Tibial nerve (tissue), 4 donors: ENCODE data around the gene MAPKAPK2. TPM values are rescaled to one million over a fixed set of nuclear protein-coding genes. Genes with fewer than 3 reads are reported as not detected.
A peak's percentile ranks its signal among the peaks of the same experiment; 100 is the strongest.

Experiments used
- DNase-seq, 2 donors: peaks; one replicate each; pipeline ENCODE4 v3.0.0-alpha.2; 2019; ENCODE audit warnings: low spot score in 2 of 2
- H3K27ac ChIP-seq, 4 donors: fragments of 200-600 bp; sonication (generic) in 3 of 4; one replicate each; pipeline ENCODE4 v1.5.1; 2017 to 2019; ENCODE audit warnings: mild to moderate bottlenecking in 1 of 4
- H3K27me3 ChIP-seq, 2 donors: fragments of 200-600 bp; sonication (generic) in 1 of 2; one replicate each; pipeline versions ENCODE4 v1.5.1 to v1.6.0; 2017 to 2019
- H3K36me3 ChIP-seq, 3 donors: fragments of 200-600 bp; sonication (generic); one replicate each; pipeline ENCODE4 v1.5.1; 2018 to 2019
- H3K4me1 ChIP-seq, 4 donors: fragments of 200-600 bp; sonication (generic) in 3 of 4; one replicate each; pipeline ENCODE4 v1.5.1; 2017 to 2019
- H3K4me3 ChIP-seq, 4 donors: fragments of 200-600 bp; sonication (generic) in 3 of 4; one replicate each; pipeline ENCODE4 v1.5.1; 2017 to 2019; ENCODE audit warnings: mild to moderate bottlenecking in 1 of 4, moderate library complexity in 1 of 4
- H3K9me3 ChIP-seq, 4 donors: fragments of 200-600 bp; sonication (generic) in 3 of 4; one replicate each; pipeline ENCODE4 v1.5.1; 2017 to 2019
- CTCF ChIP-seq, 5 experiments: fragments of 200-600 bp in 3 of 5; fragments of 450-650 bp in 2 of 5; sonication (generic) in 3 of 5; IDR thresholded peaks; one replicate each; pipeline ENCODE4 v1.5.1; 2016 to 2019; ENCODE audit warnings: antibody characterized with exemption in 5 of 5, mild to moderate bottlenecking in 3 of 5, moderate library complexity in 2 of 5
- EP300 ChIP-seq, 2 donors: sonication (generic); formaldehyde crosslinking; IDR thresholded peaks; one replicate each; pipeline ENCODE4 v1.6.1; 2017; ENCODE audit warnings: antibody characterized with exemption in 2 of 2, mild to moderate bottlenecking in 1 of 2
- POLR2A ChIP-seq, 2 donors: fragments of 450-650 bp; IDR thresholded peaks; one replicate each; pipeline ENCODE4 v1.6.1; 2017; ENCODE audit warnings: antibody characterized with exemption in 2 of 2, mild to moderate bottlenecking in 2 of 2, moderate library complexity in 2 of 2
- WGBS, 2 donors: methylation state at CpG; one replicate each; pipeline ENCODE4 v1.1.5; 2018; 5-methylcytosine and 5-hydroxymethylcytosine counted together
- total RNA-seq, 4 donors: library from RNA; depleted of rRNA; stranded (reverse); fragments of >200 nt; gene quantifications; one replicate each; pipeline ENCODE4 v1.1.0, GENCODE V29; 2016

Gene MAPKAPK2
- total RNA-seq, 4 donors from 2014 or later = 30.6 to 49.5 (median 38.2) TPM

GRCh38 chr1:206678490-206678889 lies 6.2 kb upstream of the MAPKAPK2 start:
- Histone ChIP-seq H3K4me1 (peaks cover 0 to 25% (median 0%) of the 10 kb centered on the region in 4 donors), H3K27me3 (peaks cover 0 to 5% of the 10 kb centered on the region in 2 donors), H3K36me3 (no peaks in the 10 kb centered on the region), H3K9me3 (no peaks in the 10 kb centered on the region), H3K4me3 (no peak overlapping the region), H3K27ac (no peak overlapping the region)
- no peak for DNase-seq
- WGBS, 2 donors = 84 to 89% methylated on average over 3 of the region's 3 CpGs
- TF ChIP-seq CTCF (IDR thresholded peaks at IDR 0.05) = no peak
- no peak for TF ChIP-seq POLR2A (IDR thresholded peaks at IDR 0.05)
- no peak for TF ChIP-seq EP300 (IDR thresholded peaks at IDR 0.05)

- TF ChIP-seq POLR2A (IDR thresholded peaks at IDR 0.05) = no peak
- no peak for TF ChIP-seq CTCF (IDR thresholded peaks at IDR 0.05)
- peak in 1 of 2 donors; percentile 30 for TF ChIP-seq EP300 (IDR thresholded peaks at IDR 0.05)
- H3K4me3 ChIP-seq = no peak overlapping the region
- H3K27me3 ChIP-seq = peaks cover 0 to 11% of the 10 kb centered on the region in 2 donors
- 17 to 40% methylated on average over 5 of the region's 5 CpGs for WGBS, 2 donors
- H3K36me3 ChIP-seq = no peaks in the 10 kb centered on the region
- no peaks in the 10 kb centered on the region for H3K9me3 ChIP-seq
- DNase-seq = no peak
- H3K27ac ChIP-seq = no peak overlapping the region
- H3K4me1 ChIP-seq = peaks cover 0 to 30% (median 3%) of the 10 kb centered on the region in 4 donors
Observed at GRCh38 chr1:206679738-206680211, 4.9 kb upstream of the MAPKAPK2 start.

- TF ChIP-seq CTCF (IDR thresholded peaks at IDR 0.05) (no peak), POLR2A (IDR thresholded peaks at IDR 0.05) (no peak), EP300 (IDR thresholded peaks at IDR 0.05) (no peak)
- WGBS, 2 donors = 39 to 47% methylated on average over 4 of the region's 4 CpGs
- H3K27ac ChIP-seq = no peak overlapping the region
- no peaks in the 10 kb centered on the region for H3K9me3 ChIP-seq
- peaks cover 0 to 11% of the 10 kb centered on the region in 2 donors for H3K27me3 ChIP-seq
- no peak overlapping the region for H3K4me3 ChIP-seq
- H3K36me3 ChIP-seq = no peaks in the 10 kb centered on the region
- DNase-seq = no peak
- H3K4me1 ChIP-seq = peaks cover 0 to 25% (median 3%) of the 10 kb centered on the region in 4 donors
Observed at GRCh38 chr1:206680279-206680678, 4.4 kb upstream of the MAPKAPK2 start.

GRCh38 chr1:206681359-206681758 lies 3.3 kb upstream of the MAPKAPK2 start:
- DNase-seq = no peak
- H3K4me1 ChIP-seq = peaks cover 0 to 26% (median 3%) of the 10 kb centered on the region in 4 donors
- H3K4me3 ChIP-seq = no peak overlapping the region
- H3K27me3 ChIP-seq = peaks cover 0 to 11% of the 10 kb centered on the region in 2 donors
- no peak overlapping the region for H3K27ac ChIP-seq
- TF ChIP-seq EP300 (IDR thresholded peaks at IDR 0.05) = no peak
- no peaks in the 10 kb centered on the region for H3K36me3 ChIP-seq
- WGBS, 2 donors = 59 to 75% methylated on average over 2 of the region's 2 CpGs
- no peaks in the 10 kb centered on the region for H3K9me3 ChIP-seq

GRCh38 chr1:206682111-206682510 lies 2.6 kb upstream of the MAPKAPK2 start:
- DNase-seq = no peak
- Histone ChIP-seq H3K36me3 (no peaks in the 10 kb centered on the region), H3K9me3 (no peaks in the 10 kb centered on the region), H3K27me3 (peaks cover 0 to 11% of the 10 kb centered on the region in 2 donors), H3K4me1 (peaks cover 0 to 33% (median 9%) of the 10 kb centered on the region in 4 donors), H3K4me3 (no peak overlapping the region), H3K27ac (no peak overlapping the region)
- no peak for TF ChIP-seq EP300 (IDR thresholded peaks at IDR 0.05)
- TF ChIP-seq CTCF (IDR thresholded peaks at IDR 0.05) = no peak
- TF ChIP-seq POLR2A (IDR thresholded peaks at IDR 0.05) = no peak
- WGBS, 2 donors = 80 to 81% methylated on average over 3 of the region's 3 CpGs
